WTC11 (cell line): Measurements from ENCODE around the gene THSD4. TPM values are rescaled to one million over a fixed set of nuclear protein-coding genes. Genes with fewer than 3 reads are reported as not detected.

Experiments used
- ATAC-seq: fragments of 200-7000 bp; cut with Tn5 transposase; 2 replicates; pipeline ENCODE4 v1.10.0; 2021; ENCODE audit warnings: mild to moderate bottlenecking, moderate library complexity
- CTCF ChIA-PET: fragments of 300-600 bp; sonication (Branson Sonifier 250); formaldehyde crosslinking; loops from one replicate; lab custom pipeline; 2021; ENCODE audit warnings: antibody characterized with exemption; lab: Charles Lee
- POLR2A ChIA-PET: fragments of 350-600 bp; sonication (Branson Sonifier 250); formaldehyde crosslinking; loops from one replicate; lab custom pipeline; 2021; ENCODE audit warnings: antibody characterized with exemption; lab: Charles Lee
- DNase-seq: peaks from one replicate; pipeline ENCODE4 v3.0.0; 2021; ENCODE audit warnings: low spot score
- H3K27ac Mint-ChIP-seq: 2 replicates; pipeline ENCODE4 v1.8.0; 2021; ENCODE audit warnings: mixed read lengths
- H3K27me3 Mint-ChIP-seq: 2 replicates; pipeline ENCODE4 v1.8.0; 2021; ENCODE audit warnings: low read depth, mild to moderate bottlenecking, moderate library complexity, mixed read lengths
- H3K36me3 Mint-ChIP-seq: 2 replicates; pipeline ENCODE4 v1.8.0; 2021; ENCODE audit warnings: mixed read lengths
- H3K4me1 Mint-ChIP-seq: 2 replicates; pipeline ENCODE4 v1.8.0; 2022; ENCODE audit warnings: mixed read lengths
- H3K4me3 Mint-ChIP-seq: 2 replicates; pipeline ENCODE4 v1.8.0; 2021; ENCODE audit warnings: mild to moderate bottlenecking, moderate library complexity, mixed read lengths
- H3K9me3 Mint-ChIP-seq: 2 replicates; pipeline ENCODE4 v1.8.0; 2021; ENCODE audit warnings: mixed read lengths
- AFF4 ChIP-seq: sonication (generic); formaldehyde crosslinking; IDR thresholded peaks from 2 replicates; pipeline ENCODE4 v1.8.1; 2023; ENCODE audit warnings: mild to moderate bottlenecking, missing genetic modification reagents, borderline replicate concordance
- CBFB ChIP-seq: sonication (generic); formaldehyde crosslinking; IDR thresholded peaks from 2 replicates; pipeline ENCODE4 v1.8.1; 2022; ENCODE audit warnings: mild to moderate bottlenecking, low read depth, missing genetic modification reagents
- CREB1 ChIP-seq: sonication (generic); formaldehyde crosslinking; IDR thresholded peaks from 2 replicates; pipeline ENCODE4 v1.8.0; 2023; ENCODE audit warnings: mild to moderate bottlenecking, missing genetic modification reagents
- E2F5 ChIP-seq: sonication (generic); formaldehyde crosslinking; IDR thresholded peaks from 2 replicates; pipeline ENCODE4 v1.8.1; 2022; ENCODE audit warnings: mild to moderate bottlenecking, moderate library complexity, missing genetic modification reagents
- ESRRA ChIP-seq: sonication (generic); formaldehyde crosslinking; IDR thresholded peaks from 2 replicates; pipeline ENCODE4 v1.8.1; 2022; ENCODE audit warnings: mild to moderate bottlenecking, missing genetic modification reagents, borderline replicate concordance
- FOXP4 ChIP-seq: sonication (generic); formaldehyde crosslinking; IDR thresholded peaks from 2 replicates; pipeline ENCODE4 v1.8.0; 2022; ENCODE audit warnings: mild to moderate bottlenecking, missing genetic modification reagents
- GABPB1 ChIP-seq: sonication (generic); formaldehyde crosslinking; IDR thresholded peaks from 2 replicates; pipeline ENCODE4 v1.8.1; 2023; ENCODE audit warnings: mild to moderate bottlenecking, missing genetic modification reagents
- MXD4 ChIP-seq: fragments of 250-450 bp; sonication (Bioruptor Pico); IDR thresholded peaks from 2 replicates; pipeline ENCODE4 v1.8.0; 2021; ENCODE audit warnings: mild to moderate bottlenecking, moderate library complexity, borderline replicate concordance
- MYBL2 ChIP-seq: sonication (generic); formaldehyde crosslinking; IDR thresholded peaks from 2 replicates; pipeline ENCODE4 v1.8.1; 2023; ENCODE audit warnings: mild to moderate bottlenecking, moderate library complexity, missing genetic modification reagents
- NFATC4 ChIP-seq: fragments of 250-450 bp; sonication (Bioruptor Pico); IDR thresholded peaks from 2 replicates; pipeline ENCODE4 v1.9.0; 2021; ENCODE audit warnings: mild to moderate bottlenecking
- NFE2L1 ChIP-seq: sonication (generic); formaldehyde crosslinking; IDR thresholded peaks from 2 replicates; pipeline ENCODE4 v1.8.1; 2023; ENCODE audit warnings: missing genetic modification reagents
- NR3C1 ChIP-seq: sonication (generic); formaldehyde crosslinking; conservative IDR thresholded peaks from 2 replicates; pipeline ENCODE4 v1.8.1; 2023; ENCODE audit warnings: low read depth, mild to moderate bottlenecking, missing genetic modification reagents
- PRDM15 ChIP-seq: sonication (generic); formaldehyde crosslinking; IDR thresholded peaks from 2 replicates; pipeline ENCODE4 v1.8.0; 2022; ENCODE audit warnings: missing genetic modification reagents
- PREB ChIP-seq: sonication (generic); formaldehyde crosslinking; IDR thresholded peaks from 2 replicates; pipeline ENCODE4 v1.8.1; 2022; ENCODE audit warnings: mild to moderate bottlenecking, missing genetic modification reagents, moderate library complexity, borderline replicate concordance
- SP1 ChIP-seq: sonication (generic); formaldehyde crosslinking; conservative IDR thresholded peaks from 2 replicates; pipeline ENCODE4 v1.8.1; 2022; ENCODE audit warnings: missing genetic modification reagents
- ZNF219 ChIP-seq: sonication (generic); formaldehyde crosslinking; IDR thresholded peaks from 2 replicates; pipeline ENCODE4 v1.8.0; 2023; ENCODE audit warnings: missing genetic modification reagents, mild to moderate bottlenecking, borderline replicate concordance
- ZNF281 ChIP-seq: sonication (generic); formaldehyde crosslinking; IDR thresholded peaks from 2 replicates; pipeline ENCODE4 v1.8.0; 2023; ENCODE audit warnings: mild to moderate bottlenecking, missing genetic modification reagents
- ZNF416 ChIP-seq: fragments of 250-450 bp; sonication (Bioruptor Pico); IDR thresholded peaks from 2 replicates; pipeline ENCODE4 v1.9.0; 2021; ENCODE audit warnings: mild to moderate bottlenecking, inconsistent platforms
- ZSCAN18 ChIP-seq: fragments of 250-450 bp; sonication (Bioruptor Pico); IDR thresholded peaks from 2 replicates; pipeline ENCODE4 v2.1.2; 2022; ENCODE audit warnings: mild to moderate bottlenecking, moderate library complexity
- total RNA-seq: library from RNA; stranded (reverse); gene quantifications from 3 replicates; pipeline ENCODE4 v1.2.3, GENCODE V29; 2021

THSD4 gene
- total RNA-seq, 1 experiment from 2014 or later: 7.8 TPM

- Mint-ChIP-seq H3K4me1 (no peaks in the 10 kb centered on the region), H3K27me3 (no peaks in the 10 kb centered on the region), H3K9me3 (peaks cover 13% of the 10 kb centered on the region; the same call in 1 of the 2 replicates), H3K4me3 (no peak overlapping the region), H3K36me3 (no peaks in the 10 kb centered on the region)
- ATAC-seq (no peak), DNase-seq (no peak)
- POLR2A ChIA-PET: no interaction called here
- CTCF ChIA-PET: interaction anchor here (5.3 kb wide), 1 partner anchor 47 kb away, joined by 43 read pairs; no protein-coding TSS in a partner anchor
- no peak for TF ChIP-seq ZNF281
- no peak for TF ChIP-seq CREB1 (CRISPR knock-in tag)
- TF ChIP-seq MXD4: no peak
- TF ChIP-seq E2F5 (CRISPR knock-in tag): no peak
- no peak for TF ChIP-seq NR3C1
- TF ChIP-seq MYBL2 (CRISPR knock-in tag): no peak
- no peak for TF ChIP-seq NFE2L1 (CRISPR knock-in tag)
- TF ChIP-seq CBFB: no peak
- TF ChIP-seq PRDM15: no peak
- TF ChIP-seq AFF4: no peak
- no peak for TF ChIP-seq NFATC4
- TF ChIP-seq ESRRA: no peak
- no peak for TF ChIP-seq ZNF416 (CRISPR knock-in tag)
- TF ChIP-seq, all 79 proteins: peak for 0
- no peak overlapping the region for H3K27ac Mint-ChIP-seq
These were observed 639.4 kb downstream of the THSD4 start for GRCh38 chr15:71754660-71755059.

GRCh38 chr15:71755092-71755970, 640.1 kb downstream of the THSD4 start:
- H3K36me3 Mint-ChIP-seq: peaks cover 5% of the 10 kb centered on the region
- DNase-seq (no peak), ATAC-seq (no peak)
- ChIA-PET CTCF (interaction anchor here (1.2 to 5.3 kb wide), 2 partner anchors 11 to 46 kb away, joined by 5 to 43 read pairs; no protein-coding TSS in a partner anchor), POLR2A (no interaction called here)
- no peaks in the 10 kb centered on the region for H3K4me1 Mint-ChIP-seq
- peaks cover 20% of the 10 kb centered on the region for H3K9me3 Mint-ChIP-seq
- no peak overlapping the region for H3K27ac Mint-ChIP-seq
- H3K27me3 Mint-ChIP-seq: no peaks in the 10 kb centered on the region
- no peak overlapping the region for H3K4me3 Mint-ChIP-seq
- TF ChIP-seq PREB (CRISPR knock-in tag) (no peak), ZSCAN18 (CRISPR knock-in tag) (no peak), SP1 (CRISPR knock-in tag) (no peak), ZNF219 (CRISPR knock-in tag) (no peak), GABPB1 (CRISPR knock-in tag) (no peak), FOXP4 (no peak)
